Prostate gland (tissue), 1 donor: Measurements from ENCODE around the gene STXBP5L.

Experiments
- POLR2A ChIP-seq: fragments of 450-650 bp; IDR thresholded peaks from one replicate; pipeline ENCODE4 v1.6.1; 2016; ENCODE audit warnings: antibody characterized with exemption, mild to moderate bottlenecking
- POLR2AphosphoS5 ChIP-seq: sonication (generic); formaldehyde crosslinking; IDR thresholded peaks from one replicate; pipeline ENCODE4 v1.6.1; 2017; ENCODE audit warnings: antibody characterized with exemption

DNA sequence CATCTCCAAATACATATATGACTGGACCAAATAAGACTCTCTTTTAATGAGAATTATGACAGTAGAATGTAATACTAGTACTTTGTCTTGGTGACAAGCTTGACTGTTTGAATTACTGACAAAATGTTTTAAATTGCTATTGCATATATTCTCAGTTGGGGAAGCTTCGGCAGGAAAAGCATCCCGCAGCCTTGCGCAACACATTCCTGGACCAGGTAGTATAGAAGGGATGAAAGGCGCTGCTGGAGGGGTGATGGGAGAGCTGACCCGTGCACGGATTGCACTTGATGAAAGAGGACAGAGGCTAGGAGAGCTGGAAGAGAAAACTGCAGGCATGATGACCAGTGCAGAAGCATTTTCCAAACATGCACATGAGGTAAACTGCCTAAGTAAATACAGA is 510.2 kb downstream of the STXBP5L start:
- no peak for TF ChIP-seq POLR2A
- no peak for TF ChIP-seq POLR2AphosphoS5
